Mammary epithelial cell (primary cell): ENCODE results near the gene LRGUK.

ENCODE experiments used
- EZH2 ChIP-seq: IDR thresholded peaks from 2 replicates; pipeline ENCODE4 v1.6.1; 2012; ENCODE audit warnings: low read length, inconsistent platforms, borderline replicate concordance
- TF ChIP-seq, protein P1 (sequence below), 2 donors: IDR thresholded peaks in 1 of 2; conservative IDR thresholded peaks in 1 of 2; 2 replicates each; pipeline ENCODE4 v1.5.1; 2011 to 2012; ENCODE audit warnings: inconsistent platforms in 2 of 2, low read length in 2 of 2, mild to moderate bottlenecking in 2 of 2, control low read depth in 1 of 2, low read depth in 1 of 2; ENCODE audit not compliant: insufficient read depth in 1 of 2; ENCODE audit errors: extremely low read depth in 1 of 2

DNA sequence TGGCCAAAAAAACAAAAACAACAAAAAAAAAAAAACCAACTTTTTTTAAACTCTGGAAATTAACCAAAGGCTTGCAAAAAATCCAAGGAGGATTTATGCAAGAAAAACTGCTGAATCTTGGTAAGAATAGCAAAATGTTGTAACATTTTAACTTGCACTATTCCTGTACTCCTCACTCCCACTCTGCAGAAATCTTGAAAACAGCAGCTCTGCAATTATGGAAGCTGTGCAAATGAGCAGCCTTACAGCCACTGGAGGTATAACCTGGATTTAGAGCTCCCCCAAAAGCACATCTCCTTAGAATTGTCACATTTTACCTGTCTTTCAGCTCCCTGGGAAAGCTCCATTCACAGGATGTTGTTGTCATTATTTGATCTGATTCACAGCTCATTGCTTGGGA, 41.8 kb upstream of the LRGUK start:
- TF ChIP-seq, protein P1, sequence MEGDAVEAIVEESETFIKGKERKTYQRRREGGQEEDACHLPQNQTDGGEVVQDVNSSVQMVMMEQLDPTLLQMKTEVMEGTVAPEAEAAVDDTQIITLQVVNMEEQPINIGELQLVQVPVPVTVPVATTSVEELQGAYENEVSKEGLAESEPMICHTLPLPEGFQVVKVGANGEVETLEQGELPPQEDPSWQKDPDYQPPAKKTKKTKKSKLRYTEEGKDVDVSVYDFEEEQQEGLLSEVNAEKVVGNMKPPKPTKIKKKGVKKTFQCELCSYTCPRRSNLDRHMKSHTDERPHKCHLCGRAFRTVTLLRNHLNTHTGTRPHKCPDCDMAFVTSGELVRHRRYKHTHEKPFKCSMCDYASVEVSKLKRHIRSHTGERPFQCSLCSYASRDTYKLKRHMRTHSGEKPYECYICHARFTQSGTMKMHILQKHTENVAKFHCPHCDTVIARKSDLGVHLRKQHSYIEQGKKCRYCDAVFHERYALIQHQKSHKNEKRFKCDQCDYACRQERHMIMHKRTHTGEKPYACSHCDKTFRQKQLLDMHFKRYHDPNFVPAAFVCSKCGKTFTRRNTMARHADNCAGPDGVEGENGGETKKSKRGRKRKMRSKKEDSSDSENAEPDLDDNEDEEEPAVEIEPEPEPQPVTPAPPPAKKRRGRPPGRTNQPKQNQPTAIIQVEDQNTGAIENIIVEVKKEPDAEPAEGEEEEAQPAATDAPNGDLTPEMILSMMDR (conservative IDR thresholded peaks at IDR 0.05 in 1 of 2, IDR thresholded peaks at IDR 0.05 in 1 of 2; ENCODE audit: extremely low read depth in 1 of 2, insufficient read depth in 1 of 2, low read depth in 1 of 2, low read length in 2 of 2), result no peak
- no peak for TF ChIP-seq EZH2
